HG02763 (cell line): ENCODE measurements around the gene GSE1.

Source experiments
- ATAC-seq: cut with Tn5 transposase; IDR thresholded peaks from one replicate; pipeline ENCODE4 v1.9.1; 2021; ENCODE audit warnings: mild to moderate bottlenecking, moderate library complexity; ENCODE audit not compliant: unreplicated experiment

Gene GSE1

DNA sequence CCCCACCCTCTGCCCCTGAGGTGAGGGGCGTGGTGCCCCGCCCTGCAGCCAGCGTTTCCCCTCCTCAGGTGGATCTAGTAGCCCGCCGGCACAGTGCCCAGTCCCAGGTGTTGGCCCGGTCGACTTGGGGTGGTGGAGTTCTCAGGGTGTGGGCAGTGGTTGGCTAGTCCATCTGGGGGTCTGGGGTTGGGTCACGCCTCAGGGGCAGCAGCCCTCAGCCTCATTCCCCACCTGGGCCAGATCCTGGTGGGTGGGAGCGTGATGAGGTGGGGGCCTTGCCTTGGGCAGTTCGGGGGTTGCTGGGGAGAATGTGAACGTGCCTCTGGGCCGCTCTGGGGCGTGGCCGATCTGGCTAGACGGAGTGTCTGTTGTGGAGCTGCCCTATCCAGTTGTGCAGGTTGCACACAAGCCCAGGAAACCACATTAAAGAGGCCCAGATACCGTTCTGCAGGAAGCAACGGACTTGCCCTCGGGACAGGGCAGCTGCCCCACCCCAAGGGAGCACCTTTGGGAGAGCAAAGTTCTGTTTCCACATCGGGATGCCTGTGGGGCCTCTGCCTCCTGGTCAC is 32.0 kb downstream of the GSE1 start:
- no peak for ATAC-seq

DNA sequence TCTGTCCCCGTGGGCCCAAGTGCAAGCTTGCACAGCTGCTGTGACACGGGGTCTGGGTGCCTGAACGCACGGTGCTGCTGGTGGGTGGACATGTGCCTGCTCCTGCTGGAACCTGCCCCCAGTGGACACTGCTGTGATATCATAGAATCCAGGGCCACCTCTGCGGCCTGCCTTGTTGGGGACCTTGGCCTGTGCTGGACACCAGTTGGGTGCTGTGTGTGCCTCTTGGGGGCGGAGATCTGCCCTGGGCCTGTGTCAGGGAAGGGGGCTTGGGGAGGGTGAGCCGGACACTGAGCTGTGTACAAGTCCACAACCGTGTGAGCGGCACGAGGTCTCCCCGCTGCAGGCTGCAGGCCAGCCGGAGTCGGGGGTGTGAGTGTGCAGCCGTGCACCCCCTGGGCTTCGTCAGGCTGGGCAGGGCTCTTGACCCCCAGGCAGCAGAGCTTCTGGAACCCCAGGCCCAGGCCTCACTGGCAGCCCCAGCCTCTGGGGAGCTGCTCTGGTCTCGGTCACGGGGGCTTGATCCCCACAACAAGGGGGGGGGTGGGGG is 33.3 kb downstream of the GSE1 start:
- no peak for ATAC-seq

DNA sequence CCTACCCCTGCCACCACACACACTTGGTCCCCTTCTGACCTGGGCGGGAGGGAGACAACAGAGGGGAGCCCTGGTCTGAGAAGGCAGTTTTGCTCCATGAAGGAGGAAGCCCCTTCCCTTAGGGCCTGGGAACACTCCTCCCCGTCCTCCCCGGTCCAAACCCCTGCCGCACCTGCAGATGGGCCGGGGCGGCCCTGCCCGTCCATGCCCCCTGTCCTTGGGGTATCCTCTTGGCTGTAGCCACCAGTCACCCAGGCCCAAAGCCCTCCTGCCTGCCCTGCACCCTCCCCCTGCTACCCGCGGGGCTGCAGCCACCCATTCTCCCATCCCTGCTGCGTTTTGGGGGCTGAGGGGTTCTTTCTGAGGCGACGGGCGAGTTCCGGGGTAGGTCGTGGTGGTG is 33.9 kb downstream of the GSE1 start:
- no peak for ATAC-seq

DNA sequence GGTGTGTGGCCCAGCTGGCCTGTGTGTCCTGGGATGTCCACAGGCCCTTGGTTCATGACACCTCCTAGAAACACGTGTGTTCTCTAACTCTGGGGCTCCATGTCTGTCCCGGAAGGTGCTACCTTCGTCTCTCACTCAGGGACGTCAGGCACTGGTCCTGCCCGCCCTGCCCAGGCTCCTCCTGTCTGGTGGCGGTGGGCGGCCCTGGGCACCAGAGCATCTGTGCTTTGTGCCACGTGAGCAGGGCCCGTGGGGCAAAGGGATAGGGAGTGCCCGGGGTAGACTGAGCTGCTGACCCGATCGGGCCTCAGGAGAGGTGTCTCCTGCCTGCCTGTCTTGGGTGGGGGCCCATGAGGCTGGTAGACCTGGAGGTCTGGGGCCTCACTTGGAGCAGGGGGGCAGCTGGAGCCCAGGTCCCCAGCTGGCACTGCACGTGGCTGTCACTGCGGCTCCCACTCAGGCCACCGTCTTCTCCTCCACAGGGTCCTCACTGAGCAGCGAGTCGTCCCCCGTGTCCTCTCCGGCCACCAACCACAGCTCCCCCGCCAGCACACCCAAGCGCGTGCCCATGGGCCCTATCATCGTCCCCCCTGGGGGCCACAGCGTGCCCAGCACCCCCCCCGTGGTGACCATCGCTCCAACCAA is 35.1 kb downstream of the GSE1 start:
- no peak for ATAC-seq

DNA sequence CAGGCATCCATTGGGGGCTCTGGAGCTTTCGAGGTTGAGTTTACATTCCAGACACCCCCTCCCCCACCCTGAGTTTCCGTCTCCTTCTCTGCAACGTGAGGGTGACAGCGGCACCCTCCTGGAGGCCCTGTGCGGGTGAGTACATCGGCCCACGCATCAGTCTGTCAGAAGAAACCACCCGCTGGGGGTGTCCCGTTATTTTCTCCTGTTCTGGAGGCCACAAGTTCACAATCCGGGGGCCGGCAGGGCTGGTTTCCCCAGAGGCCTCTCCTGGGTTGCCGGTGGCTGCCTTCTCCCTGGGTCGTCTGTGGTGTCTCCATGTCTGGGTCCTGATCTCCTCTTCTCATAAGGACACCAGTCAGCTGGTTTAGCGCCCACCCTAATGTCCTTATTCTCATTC is 35.7 kb downstream of the GSE1 start:
- no peak for ATAC-seq

DNA sequence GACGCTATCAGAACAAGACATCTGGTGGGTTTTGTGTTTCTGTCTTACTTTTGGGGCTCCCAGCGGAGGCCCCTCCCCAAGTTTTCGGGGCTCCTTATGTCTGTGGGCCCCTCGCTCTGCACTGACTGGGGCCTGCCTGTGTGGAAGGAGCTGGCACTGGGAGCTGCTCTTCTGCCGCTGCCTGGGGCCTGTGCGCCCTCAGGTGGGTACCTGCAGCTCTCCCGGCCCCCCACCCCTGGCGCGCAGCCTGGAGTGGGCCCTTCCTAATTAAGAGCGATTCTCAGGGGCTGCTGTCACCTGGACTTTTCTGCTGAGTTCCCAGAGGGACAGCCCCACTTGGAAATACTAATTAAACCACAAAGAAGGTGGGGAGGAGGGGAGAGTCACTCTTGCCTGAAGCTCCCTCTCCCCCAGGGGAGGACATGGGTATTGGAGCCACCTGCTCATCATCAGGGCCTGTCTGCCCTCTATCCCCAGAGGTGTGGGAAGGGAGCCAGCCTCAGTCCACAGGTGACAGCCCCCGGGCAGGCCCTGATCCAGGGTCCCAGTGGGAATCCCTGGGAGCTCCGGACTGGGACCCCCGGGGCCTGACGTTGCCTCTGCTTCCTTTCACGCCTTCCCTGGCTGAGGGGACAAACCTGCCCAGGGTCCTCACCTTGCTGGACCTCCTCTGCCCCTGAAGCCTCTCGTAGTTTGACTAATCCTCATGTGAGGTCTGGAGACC is 36.5 kb downstream of the GSE1 start:
- ATAC-seq, result no peak

DNA sequence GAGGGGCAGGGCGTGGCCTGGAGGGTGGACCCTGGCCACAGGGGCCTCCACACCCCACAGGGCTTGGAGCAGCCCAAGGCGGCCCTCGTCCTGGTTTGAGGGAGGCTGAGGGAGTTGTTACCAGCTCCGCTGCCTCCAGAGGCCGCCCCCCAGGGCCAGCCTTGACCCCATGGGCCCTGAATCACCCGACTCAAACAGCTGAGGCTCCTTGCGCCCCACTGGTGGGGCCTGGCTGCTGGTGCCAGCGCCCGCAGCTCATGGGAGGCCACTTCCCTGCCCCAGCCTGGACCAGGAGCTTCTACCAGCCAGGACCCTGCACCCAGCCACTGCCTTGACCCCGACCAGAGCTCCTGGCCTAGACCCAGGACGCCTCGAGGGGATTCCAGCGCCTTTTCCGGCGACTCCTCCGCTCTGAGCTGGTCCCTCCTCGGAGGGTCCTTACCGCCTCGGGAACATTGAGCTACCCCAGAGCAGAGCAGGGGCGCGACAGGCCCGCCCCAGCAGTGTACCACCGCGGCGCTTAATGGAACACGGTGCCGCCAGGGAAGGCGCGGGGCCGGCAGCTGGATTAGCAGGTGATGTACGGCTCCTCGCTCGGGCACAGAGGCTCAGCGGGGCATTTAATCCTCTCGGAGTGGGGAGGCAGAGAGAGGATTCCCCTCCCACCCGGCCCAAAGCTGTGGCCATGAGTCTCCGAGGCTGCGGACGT is 37.2 kb downstream of the GSE1 start:
- ATAC-seq, result no peak

DNA sequence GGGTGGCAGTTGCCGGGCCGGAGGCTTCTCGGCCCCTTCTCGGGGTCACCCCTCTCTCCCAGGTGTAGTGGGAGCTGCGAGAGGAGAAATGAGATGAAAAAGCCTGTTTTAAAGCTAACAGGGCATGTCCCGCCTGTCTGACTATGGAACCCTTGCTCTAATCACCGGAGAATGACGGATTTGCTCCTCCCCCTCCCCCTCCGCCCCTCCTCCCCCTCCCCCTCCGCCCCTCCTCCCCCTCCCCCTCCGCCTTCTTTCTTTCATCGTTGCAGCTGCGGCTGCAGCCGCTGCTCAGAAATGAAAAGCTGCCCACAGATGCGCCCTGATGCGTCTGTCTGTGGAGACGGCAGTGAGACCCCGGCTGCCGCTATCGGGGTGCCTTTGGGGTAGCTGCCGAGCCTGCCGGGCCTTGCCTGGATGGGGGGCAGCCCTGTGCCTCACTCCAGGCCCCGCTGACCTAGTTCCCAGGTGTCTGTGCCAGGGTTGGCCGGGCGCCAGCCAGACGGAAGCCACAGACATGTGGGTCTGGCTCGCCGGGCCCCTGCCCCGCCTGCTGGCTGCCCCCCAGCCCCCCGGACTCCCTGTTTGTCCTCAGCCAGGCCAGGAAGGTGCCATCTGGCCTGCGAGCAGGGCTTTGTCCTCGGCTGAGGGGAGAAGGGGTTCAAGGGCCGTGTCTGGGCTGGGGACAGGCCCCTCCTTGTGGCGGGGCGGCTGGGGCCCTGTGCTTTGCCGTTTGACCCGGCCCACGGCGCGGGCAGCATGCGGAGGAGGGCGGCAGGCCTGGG is 37.9 kb downstream of the GSE1 start:
- ATAC-seq, result no peak

DNA sequence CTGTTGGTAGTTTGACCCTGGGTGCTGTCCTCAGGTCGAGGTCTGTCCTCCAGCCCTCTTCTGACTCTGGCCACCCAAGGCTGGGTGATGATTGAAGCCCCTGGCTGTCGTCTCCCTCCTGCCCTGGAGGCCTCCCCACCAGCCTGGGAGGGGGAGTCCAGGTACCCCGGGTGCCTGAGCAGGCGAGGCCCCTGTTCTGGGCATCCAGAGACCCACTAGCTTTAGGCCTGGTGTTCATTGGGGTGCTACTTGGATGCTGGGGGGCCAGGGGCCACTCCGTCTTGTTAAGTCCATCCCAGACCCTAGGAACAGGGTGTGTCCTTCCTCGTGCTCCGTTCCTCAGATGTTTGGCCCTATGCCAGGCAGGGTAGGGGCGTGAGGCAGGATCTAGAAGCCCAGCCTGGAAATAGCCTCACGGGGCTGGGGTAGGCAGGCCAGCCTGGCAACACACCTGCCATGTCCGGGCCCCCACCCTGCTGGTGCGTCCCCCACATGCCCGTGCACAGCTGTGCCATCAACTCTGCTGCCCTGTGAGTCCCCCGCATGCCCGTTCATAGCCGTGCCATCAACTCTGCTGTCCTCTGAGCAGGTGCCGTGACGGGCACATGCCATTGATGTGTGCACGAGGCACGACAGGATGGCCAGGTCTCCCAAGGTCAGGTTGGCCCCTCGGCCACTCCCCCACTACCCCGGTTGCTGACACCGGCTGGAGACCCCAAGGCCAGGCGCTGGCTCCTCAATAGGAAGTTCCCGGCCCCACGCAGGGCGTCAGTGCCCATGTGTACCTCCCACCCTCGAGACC is 38.7 kb downstream of the GSE1 start:
- no peak for ATAC-seq

DNA sequence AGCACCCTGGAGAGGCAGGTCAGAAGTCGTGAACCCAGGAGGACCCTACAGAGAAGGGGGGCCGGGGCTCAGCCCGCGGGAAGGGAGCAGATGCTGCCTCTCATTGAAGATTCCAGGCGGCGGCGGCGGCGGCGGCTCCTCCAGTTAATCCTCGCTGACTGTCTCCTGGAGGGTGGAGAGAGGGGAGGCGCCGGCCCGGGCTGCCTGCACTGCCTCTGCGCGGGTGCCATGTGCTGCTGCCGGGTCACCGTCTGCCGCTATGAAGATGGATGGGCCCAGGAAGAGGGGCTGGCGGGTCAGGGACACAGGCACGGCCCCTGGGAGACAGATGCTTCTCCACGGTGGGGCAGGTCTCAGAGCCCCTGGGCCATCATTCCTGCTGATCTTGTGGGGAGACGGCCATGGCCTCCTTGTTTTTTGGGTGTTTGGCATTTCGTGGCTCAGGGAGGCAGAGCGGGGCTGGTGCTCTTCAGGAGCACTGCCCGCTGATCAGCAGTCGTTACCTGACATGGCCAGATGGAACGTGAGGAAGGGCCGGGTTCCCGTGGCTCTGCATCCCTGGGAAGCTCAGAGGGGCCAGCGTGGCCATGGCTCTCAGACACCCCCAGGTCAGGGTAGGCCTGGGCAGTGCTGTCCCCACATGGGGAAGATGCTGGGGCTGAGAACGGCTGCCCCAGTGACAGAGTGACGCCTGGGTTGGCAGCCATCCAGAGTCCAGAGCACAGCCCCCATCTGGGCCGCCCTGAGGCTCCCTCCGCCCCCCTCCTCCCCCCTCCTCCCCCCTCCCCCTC is 39.5 kb downstream of the GSE1 start:
- ATAC-seq, result no peak

DNA sequence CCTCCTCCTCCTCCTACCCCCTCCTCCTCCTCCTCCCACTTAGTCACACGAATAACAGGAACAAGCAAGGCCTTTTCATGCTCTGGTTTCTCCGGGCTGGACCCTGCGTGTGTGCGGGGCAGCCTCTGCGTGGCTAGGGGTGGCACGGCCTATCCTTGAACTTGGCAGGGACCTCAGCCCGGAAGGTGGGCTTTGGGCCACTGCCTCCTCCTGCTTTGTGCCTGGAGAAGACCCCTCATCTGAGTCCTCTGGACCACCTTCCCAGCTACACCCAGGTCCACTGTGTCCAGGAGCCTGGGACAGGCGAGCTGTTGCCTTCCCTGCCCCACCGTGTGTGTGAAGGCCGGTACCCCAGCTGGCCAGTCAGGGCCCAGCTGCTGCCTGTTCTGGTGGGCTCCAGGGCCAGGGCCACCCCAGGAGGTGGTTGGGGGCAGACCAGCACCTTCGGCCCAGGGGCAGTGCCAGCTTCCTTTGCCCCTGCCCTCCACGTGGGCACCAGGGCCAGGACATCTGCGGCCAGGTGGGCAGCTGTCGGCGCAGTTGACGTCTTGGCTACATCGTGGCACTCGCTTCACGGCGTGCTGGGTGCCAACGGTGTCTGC is 40.3 kb downstream of the GSE1 start:
- no peak for ATAC-seq

DNA sequence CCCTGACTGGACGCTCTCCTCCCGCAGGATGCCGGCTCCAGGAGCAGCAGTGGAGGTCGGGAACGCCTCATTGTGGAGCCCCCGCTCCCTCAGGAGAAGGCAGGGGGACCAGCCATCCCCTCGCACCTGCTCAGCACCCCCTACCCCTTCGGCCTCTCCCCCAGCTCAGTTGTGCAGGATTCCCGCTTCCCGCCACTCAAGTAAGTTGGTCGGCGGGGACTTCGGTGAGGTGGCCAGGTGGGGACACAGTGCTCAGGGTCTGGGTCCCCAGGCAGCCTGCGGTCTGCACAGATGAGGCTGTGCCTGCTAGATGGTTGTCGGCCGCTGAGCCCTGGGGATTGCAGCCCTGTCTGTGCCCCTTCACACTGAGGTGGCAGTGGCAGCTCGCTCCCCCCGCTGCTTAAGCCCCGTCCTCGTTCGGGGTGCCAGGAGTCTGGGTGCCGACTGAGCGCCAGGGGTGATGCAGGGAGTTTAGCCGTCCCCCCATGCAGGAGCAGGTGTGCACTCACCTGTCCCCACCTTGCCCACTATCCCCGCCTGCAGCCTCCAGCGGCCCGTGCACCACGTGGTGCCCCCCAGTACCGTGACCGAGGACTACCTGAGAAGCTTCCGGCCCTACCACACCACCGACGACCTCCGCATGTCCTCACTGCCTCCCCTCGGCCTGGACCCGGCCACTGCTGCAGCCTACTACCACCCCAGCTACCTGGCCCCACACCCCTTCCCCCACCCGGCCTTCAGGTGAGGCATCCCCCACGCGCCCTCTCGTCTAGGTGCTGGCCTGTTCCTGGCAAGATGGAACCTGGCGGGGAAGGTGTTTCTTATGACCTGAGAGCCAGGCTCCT is 41.4 kb downstream of the GSE1 start:
- no peak for ATAC-seq

DNA sequence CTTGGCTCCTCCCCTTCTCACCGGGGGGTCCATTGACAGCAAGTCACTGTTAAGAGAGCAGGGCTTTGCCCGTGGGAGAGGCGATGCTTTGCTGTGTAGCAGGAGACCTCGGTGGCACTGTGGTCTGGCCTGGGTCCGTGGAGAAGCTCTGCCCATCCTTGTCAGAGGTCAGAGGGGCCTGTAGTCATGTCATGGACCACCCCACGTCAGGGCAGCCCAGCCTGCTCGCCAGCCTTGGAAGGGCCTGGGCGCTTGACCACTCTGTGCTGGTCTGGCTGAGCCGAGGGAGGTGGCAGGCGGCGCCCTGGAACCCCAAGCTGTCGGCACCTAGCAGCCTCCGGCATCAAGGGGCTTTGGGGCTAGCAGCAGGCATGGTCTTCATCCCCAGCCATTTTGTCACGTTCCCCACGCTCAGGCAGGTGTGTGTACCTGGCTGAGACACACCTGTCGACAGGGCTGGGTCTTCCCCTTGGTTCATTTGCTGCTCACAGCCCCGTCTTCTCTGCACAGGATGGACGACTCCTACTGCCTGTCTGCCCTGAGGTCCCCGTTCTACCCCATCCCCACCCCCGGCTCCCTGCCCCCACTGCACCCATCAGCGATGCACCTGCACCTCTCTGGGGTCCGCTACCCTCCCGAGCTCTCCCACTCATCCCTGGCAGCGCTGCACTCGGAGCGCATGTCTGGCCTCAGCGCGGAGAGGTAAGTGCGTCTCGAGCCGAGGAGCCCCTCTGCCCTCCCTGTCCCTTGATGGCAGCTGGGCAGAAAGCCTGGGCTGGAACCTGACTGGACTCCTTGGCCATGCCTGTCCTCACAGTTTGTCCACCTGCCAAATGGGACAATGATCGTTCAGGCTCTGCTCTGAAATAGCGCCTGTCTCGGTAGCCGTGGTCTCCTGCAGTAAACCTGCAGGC is 42.4 kb downstream of the GSE1 start:
- no peak for ATAC-seq

DNA sequence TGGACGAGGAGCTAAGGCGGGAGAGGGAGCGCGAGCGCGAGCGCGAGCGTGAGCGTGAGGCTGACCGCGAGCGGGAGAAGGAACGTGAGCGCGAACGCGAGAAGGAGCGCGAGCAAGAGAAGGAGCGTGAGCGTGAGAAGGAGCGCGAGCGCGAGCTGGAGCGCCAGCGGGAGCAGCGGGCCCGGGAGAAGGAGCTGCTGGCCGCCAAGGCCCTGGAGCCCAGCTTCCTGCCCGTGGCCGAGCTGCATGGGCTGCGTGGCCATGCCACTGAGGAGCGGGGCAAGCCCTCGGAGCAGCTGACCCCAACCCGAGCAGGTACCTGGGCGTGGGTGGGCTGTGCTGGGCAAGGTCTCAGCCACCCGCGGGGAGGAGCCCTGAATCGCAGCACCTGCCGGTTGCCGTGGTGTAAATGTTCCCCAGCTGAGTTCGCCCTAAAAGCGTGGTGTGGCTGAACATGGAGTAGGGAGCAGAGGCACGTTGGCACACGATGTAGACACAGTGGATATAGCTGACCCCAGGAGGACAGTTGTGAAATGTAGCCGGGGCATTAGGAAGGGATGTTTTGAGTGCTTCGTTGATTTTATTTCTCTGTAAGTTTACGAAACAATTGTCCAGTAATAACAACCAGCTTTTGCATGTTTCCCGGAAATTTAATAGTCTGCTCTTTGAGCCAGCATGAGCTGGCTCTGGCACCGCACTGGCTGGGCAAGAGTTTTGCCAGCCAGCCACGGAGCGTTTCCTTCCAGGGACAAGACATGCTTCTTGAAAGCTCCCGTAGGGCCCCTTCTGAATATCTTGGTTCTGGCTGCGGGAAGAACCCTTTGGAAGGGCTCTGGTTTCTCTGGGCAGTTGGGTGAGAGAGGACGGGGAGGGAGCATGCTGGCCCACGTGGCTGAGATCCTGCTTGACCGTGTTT is 43.5 kb downstream of the GSE1 start:
- no peak for ATAC-seq

DNA sequence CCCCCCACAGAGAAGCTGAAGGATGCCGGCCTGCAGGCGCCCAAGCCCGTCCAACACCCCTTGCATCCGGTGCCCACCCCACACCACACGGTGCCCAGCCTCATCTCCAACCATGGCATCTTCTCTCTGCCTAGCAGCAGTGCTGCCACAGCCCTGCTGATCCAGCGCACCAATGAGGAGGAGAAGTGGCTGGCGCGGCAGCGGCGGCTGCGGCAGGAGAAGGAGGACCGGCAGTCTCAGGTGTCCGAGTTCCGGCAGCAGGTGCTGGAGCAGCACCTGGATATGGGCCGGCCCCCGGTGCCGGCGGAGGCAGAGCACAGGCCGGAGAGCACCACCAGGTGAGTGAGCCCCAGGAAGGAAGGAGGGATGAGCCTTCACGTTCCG is 44.1 kb downstream of the GSE1 start:
- ATAC-seq, result no peak

DNA sequence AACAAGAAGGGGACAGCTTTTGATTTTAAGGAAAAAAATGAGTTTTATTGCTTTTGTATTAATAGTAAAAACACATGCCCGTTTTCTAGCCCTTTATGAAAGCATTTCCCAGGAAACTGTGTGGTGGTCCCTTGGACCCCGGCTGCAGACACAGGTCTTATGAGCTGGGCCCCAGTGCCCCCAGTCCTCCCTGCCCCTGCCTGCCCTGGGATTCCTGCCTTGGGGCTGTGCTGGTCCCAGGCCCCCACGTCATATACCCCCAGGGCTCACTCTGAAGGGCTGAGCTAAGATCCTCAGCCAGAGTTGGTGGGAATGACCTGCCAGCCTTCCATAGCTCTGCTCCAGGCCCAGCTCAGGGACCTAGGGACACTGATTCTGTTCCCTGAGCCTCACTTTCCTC is 44.9 kb downstream of the GSE1 start:
- ATAC-seq, result no peak
